ENCODE data around the gene MLC1.
"Not testable (repeated sequence)": the region's sequence is repeated elsewhere in the genome, so short reads cannot be mapped to it uniquely, and the experiment has no call there.

The MLC1 gene

DNA sequence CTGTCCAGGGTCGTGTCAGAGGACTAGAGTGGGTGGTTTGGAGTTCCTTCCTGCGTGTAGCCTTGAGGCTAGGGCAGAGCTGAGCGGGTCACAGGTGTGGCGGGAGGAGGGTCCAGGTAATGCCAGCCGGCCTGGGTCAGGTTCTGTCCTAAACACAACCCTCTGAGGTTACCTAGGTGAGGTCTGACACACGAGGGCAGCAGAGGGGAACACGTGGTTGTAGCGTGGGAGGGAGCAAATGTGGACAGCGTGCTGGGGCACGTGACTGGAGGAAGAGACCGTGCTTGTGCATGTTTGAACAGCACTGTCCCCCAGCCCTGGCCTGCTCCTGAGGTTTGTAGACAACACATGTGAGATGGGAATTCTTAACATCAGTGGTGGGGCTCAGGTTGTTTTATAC is 17.7 kb upstream of the MLC1 start:
- DNase-seq (ENCODE audit: low spot score): no peak

- DNase-seq (ENCODE audit: low spot score): no peak
Observed at GRCh38 chr22:50101870-50102565, 16.8 kb upstream of the MLC1 start.

- DNase-seq (ENCODE audit: low spot score): no peak
Observed at GRCh38 chr22:50098052-50098451, 12.8 kb upstream of the MLC1 start.

GRCh38 chr22:50092342-50092741 is 7.1 kb upstream of the MLC1 start:
- no peak for DNase-seq (ENCODE audit: low spot score)

DNA sequence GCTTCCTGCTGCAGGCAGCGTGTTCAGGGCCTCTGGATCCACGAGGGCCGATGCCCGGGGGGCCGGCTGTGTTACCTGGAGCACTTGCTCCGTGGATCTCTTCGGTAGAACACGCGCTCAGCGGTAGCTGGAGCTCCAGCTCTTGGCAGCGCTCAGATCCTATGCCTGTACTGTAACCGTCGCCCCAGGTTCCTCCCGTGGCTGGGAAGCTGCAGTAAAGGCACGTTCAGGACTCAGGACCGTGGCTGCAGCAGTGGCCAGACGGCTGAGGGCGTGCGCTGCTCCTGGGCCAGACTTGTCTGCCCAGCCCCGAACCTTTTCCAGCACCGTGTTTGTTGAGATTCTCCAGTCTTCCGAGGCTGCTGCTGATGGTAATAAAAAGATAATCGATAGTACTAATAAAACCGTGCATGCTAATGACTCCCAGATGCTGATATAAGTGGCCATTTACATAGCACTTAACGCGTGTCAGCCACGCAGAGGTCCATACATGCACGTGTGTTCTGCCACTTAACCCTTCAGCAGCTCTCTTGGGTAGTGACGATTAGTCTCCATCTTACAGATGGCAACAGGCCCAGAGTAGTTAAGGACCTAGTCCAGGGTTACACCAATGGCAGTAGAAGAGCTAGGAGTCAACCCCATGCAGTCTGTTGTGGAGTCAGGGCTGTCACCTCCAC is 6.0 kb upstream of the MLC1 start:
- DNase-seq (ENCODE audit: low spot score): no peak

DNA sequence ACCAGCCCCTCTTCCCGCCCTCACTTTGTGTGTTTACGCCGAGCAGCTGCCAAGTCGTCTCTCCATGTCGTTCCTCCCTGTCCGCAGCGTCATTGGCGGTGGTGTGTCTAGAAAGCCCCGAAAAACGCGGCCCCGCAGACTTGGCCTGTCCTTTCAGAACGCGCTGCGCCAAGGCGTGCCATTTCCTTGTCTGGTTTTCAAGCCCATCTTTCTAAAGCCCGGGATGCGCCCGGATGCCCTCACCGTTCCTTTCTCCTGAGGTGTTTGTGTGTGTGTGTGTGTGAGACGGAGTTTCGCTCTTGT is 5.1 kb upstream of the MLC1 start:
- no peak for DNase-seq (ENCODE audit: low spot score)

GRCh38 chr22:50089682-50090411 is 4.6 kb upstream of the MLC1 start, which contains the start of gene MOV10L1:
Gene MOV10L1, plus strand, starts transcription at chr22:50090006. Its CDS starts 83 bp downstream, at chr22:50090089.
- no peak for DNase-seq (ENCODE audit: low spot score)

DNA sequence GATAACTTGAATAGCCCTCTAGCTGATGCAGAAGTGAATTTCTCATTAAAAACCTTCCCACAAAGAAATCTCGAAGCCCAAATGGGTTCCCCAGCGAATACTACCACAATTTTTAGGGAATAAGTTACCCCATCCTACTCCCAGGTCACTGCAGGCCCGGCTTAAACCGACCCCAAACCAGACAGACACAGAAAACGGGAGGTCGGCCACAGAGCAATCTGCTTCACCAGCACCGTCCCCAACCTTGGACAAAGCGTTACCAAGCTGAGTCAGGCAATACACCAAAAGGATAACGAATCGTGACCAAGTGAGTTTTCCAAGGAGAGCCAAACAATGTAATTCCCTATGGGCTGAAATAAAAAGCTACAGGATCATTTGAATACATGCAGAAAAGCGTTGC is 4.0 kb upstream of the MLC1 start:
- DNase-seq (ENCODE audit: low spot score): no peak

DNA sequence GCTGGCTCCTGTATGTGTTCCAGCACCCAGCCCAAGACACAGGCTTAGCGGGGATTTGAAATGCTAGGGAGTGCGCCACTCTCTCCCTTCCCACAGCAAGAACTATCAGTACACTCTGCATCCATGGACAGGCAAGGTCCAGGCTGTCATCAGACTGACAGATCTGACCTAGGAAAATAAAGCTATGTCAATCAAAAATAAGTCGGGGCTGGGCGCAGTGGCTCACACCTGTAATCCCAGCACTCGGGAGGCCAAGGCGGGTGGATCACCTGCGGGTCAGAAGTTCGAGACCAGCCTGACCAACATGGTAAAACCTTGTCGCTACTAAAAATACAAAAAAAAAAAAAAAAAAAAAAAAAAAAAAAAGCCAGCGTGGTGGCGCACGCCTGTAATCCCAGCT is 2.9 kb upstream of the MLC1 start:
- DNase-seq (ENCODE audit: low spot score): no peak

DNA sequence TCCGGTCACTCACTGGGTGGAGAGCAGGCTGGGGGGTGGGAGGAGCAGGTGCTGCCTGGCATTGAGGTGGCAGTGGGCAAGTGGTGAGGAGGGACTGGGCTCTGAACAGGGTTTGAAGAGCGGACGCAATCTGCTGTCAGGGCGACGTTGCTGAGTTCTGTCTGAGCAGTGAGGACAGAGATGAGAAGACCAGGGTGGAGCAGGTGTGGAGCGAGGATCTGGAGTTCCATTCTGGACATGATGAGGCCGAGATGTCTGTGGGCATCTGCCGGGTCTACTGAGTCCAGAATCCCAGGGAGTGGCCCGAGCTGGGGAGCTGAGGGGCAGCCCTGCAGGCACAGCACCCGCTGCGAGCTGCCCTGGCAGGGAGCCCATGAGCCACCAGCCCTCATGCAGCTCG is 2.4 kb upstream of the MLC1 start:
- DNase-seq (ENCODE audit: low spot score): no peak

- DNase-seq (ENCODE audit: low spot score): not testable (repeated sequence)
Observed at GRCh38 chr22:50086975-50087374, 1.7 kb upstream of the MLC1 start.

GRCh38 chr22:50086526-50086925 is 1.3 kb upstream of the MLC1 start:
- DNase-seq (ENCODE audit: low spot score): no peak

DNA sequence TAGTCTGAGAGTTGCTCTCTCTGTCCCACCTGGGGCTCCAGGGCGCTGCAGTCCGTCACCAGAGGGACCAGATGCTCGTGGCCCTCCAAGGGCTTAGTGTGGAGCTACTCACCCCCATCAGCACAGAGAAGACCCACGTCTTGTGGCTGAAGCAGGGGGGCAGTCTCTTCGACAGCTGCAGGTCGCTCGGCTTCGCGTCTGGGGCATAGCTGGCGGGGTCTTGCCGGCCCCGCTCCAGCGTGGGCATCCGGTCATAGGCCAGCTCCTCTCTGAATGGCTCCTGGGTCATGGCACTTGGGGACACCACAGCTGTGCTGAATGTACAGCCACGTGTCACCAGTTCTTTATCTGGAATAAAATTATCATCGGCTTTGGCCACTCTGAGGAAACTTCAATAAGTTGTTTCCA is 608 bp downstream of the MLC1 start:
- no peak for DNase-seq (ENCODE audit: low spot score)

GRCh38 chr22:50084080-50084477 is 1.1 kb downstream of the MLC1 start:
- DNase-seq (ENCODE audit: low spot score): no peak

- DNase-seq (ENCODE audit: low spot score): no peak
Observed at GRCh38 chr22:50083462-50084079, 1.7 kb downstream of the MLC1 start.

GRCh38 chr22:50082961-50083461 is 2.2 kb downstream of the MLC1 start:
- DNase-seq (ENCODE audit: low spot score): no peak

- no peak for DNase-seq (ENCODE audit: low spot score)
Observed at GRCh38 chr22:50082197-50082715, 3.0 kb downstream of the MLC1 start.

DNA sequence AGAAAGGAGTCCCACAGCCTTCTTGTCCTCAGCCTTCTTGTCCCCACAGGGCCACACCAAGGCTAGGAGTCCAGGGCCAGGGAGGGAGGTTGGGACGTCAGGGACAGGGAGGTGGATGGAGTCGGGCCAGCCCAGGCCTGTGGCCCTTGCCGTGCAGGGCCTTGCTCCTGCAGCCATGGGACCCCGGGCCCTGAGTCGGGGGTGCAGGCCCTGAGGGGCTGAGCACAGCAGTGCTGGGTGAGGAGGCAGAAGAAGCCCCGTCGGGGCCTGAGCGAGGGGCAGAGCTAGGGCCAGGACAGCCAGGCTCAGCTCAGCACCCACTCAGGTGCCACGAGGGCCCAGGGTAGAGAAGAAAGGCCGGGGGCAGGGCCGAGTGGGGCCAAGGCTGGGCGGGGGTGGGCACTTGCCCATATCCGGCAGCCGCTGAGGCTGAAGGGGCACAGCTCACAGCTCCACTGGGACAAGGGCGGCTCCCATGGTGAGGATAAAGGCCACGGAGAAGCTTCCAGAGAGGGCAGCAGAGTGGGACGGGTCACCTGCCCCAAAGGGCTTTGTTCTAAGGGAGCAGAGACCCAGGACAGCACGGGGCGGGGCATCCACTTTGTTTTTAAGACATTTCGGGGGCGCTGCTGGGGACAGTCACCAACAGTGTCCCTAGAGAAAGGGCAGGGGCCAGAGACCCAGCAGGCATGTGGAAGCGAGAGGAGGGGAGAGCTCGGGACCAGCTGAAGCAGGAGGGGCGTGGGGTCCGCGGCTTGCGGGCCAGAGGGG is 3.6 kb downstream of the MLC1 start:
- DNase-seq (ENCODE audit: low spot score): no peak

DNA sequence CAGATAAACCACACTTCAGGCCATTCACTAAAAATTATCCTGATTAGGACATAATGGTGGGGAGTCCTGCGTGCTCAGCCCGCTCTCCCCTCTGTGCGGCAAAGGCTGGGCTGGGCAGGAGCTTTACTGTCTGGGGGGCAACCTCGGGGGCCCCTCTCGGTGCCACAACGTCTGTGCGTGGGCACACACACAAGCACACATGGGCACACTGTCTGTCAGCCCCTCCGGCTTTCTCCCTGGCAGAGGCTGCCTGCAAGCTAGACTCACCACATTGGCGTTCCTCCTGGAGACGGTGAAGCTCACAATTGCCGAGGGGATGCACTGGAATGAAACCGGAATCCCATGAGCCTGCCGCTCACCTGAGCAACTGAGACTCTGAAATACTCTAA is 5.2 kb downstream of the MLC1 start:
- no peak for DNase-seq (ENCODE audit: low spot score)

- no peak for DNase-seq (ENCODE audit: low spot score)
Observed at GRCh38 chr22:50078761-50079160, 6.5 kb downstream of the MLC1 start.

DNA sequence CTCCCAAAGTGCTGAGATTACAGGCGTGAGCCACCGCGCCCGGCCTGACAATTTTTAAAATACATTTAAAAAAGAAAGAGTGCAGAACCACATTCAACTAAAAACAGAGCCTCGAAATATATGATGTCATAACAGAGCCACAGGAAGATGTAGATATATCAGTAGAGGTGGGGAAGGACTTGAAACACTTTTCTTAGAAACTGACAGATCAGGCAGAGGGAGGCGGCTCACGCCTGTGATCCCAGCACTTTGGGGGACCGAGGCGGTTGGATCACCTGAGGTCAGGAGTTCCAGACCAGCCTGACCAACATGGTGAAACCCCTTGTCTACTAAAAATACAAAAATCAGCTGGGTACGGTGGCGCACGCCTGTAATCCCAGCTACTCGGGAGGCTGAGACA is 7.0 kb downstream of the MLC1 start:
- no peak for DNase-seq (ENCODE audit: low spot score)
